Measurements from ENCODE around the gene ADH1C.

Gene ADH1C

GRCh38 chr4:99293357-99293756 is 59.2 kb downstream of the ADH1C start:
- no peak for DNase-seq

- no peak for DNase-seq
These were observed 61.4 kb downstream of the ADH1C start, which contains the start of gene ADH1A for GRCh38 chr4:99290848-99291786. ADH1A (minus strand) TSS chr4:99290985; CDS start chr4:99290914, 71 bp downstream.
